ENCODE results near the gene MTTP.

MTTP gene

DNA sequence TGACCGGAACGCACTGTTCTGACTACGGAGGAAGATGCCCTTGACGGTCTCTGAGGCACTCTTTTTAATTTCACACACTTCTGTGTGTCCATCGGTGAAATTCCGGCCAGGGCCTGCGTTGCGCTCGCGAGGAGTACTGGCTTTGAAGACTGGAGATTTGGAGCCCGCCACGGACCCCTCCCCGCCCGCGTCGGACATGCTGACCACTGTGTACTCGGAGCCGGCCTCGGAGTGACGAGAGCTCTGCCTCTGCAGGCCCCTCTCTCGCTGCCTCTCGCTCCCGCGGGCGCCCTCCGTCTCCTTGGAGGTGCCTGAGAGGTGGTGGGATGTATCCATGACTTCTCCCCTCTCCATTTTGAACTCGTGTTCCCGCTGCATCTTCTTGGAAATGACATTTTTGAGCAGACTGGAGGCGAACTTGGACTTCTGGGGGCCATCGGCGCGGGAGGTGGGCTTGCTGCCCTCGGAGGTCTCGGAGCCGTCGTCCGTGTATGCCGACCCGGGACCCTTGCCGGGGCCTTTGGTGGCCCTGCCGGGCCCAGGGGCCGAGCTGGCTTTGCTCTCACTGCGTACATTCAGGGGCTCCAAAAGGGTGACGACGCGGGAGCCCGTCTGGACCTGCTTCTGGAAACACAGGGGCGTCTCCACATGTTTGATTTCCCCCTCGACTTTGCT lies 77.3 kb downstream of the MTTP start:
- TF ChIP-seq, protein P1, sequence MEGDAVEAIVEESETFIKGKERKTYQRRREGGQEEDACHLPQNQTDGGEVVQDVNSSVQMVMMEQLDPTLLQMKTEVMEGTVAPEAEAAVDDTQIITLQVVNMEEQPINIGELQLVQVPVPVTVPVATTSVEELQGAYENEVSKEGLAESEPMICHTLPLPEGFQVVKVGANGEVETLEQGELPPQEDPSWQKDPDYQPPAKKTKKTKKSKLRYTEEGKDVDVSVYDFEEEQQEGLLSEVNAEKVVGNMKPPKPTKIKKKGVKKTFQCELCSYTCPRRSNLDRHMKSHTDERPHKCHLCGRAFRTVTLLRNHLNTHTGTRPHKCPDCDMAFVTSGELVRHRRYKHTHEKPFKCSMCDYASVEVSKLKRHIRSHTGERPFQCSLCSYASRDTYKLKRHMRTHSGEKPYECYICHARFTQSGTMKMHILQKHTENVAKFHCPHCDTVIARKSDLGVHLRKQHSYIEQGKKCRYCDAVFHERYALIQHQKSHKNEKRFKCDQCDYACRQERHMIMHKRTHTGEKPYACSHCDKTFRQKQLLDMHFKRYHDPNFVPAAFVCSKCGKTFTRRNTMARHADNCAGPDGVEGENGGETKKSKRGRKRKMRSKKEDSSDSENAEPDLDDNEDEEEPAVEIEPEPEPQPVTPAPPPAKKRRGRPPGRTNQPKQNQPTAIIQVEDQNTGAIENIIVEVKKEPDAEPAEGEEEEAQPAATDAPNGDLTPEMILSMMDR (IDR thresholded peaks at IDR 0.05; ENCODE audit: insufficient read depth, low read depth, low read length, missing control alignments): no peak
- no peak for DNase-seq (ENCODE audit: low read depth)
- no peak overlapping the region for H3K4me3 ChIP-seq (ENCODE audit: low read depth, low read length)

DNA sequence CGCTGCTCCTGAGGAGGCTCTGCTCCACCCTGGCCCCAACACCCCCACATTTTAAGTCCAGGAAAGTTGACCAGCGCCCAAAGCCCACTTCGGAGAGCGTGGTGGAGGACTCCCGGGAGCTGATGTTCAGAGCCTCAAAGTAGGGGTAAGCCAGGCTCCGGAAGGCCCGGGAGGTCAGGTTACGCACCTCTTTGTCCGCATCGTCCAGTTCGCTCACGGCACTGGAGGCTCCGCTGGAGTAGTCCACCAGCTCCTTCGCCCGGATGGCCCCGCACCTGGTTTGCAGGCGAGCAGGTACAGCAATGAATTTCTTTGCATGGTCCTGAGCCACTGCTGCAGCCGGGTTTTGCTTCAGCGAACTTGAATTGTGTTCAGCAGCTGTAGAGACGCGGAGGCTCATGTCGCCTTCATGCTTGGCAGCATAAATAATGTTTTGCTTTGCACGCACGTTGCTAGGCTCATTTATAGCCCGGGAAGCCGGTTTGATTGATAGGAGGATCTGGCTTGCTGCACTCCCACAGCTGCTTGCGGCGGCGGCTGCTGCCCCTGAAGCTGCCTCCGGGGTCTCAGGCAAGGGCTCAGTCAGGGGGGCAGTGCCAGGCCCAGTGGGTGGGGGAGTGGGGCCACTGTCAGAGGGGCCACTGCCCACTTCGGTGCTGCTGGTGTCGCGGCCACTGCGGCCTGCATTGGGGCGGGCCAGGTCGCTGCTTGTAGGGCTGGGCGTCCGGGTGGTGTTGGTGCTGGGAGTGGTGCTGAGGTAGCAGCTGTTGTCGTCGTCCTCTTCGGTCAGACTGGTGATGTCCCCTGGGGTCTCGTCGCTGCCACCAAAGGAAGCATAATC lies 78.2 kb downstream of the MTTP start:
- TF ChIP-seq, protein P1 (IDR thresholded peaks at IDR 0.05; ENCODE audit: insufficient read depth, low read depth, low read length, missing control alignments): no peak
- H3K4me3 ChIP-seq (ENCODE audit: low read depth, low read length): no peak overlapping the region
- DNase-seq (ENCODE audit: low read depth): no peak

DNA sequence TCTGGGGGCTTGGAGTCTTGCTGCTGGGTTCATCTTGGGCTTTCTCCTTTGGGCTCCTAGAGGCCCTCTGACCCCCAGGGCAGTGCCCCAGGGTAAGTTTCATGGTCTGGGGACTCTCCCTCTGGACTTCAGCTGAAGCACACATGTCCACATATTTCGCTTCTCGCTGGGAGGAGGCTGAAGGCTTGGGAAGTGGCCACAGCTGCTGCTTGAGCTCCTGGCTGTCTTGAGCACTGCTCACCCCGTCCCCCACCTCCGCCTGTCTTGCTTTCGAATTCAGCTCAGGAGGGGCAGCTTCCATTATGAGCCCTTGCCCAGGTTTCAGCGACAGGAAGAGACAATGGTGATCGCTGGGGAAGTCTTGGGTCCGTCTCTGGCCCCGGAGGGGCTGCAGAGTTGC lies 79.3 kb downstream of the MTTP start:
- TF ChIP-seq, protein P1 (IDR thresholded peaks at IDR 0.05; ENCODE audit: insufficient read depth, low read depth, low read length, missing control alignments): no peak
- no peak overlapping the region for H3K4me3 ChIP-seq (ENCODE audit: low read depth, low read length)
- no peak for DNase-seq (ENCODE audit: low read depth)

DNA sequence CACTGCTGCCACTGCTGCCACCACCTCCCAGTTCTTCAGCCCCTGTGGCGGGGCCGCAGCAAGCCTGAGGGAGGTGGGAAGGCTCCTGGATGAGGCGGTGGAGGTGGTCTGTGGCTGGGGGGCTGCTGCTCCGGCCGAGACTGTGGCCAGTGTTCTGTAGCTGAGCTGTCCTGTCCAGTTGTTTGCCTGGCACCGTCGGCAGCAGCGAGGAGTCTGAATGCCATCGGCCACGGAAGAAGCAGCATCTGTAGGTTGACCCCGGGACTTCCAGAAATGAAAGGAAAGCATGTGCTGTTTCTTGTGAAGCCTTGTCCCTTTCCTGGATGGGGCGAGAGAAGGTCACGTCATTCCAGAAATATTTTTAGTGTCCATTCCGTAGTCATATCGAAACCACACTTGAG lies 79.7 kb downstream of the MTTP start:
- TF ChIP-seq, protein P1 (IDR thresholded peaks at IDR 0.05; ENCODE audit: insufficient read depth, low read depth, low read length, missing control alignments): no peak
- peak; percentile 28 for DNase-seq (ENCODE audit: low read depth)
- no peak overlapping the region for H3K4me3 ChIP-seq (ENCODE audit: low read depth, low read length)

DNA sequence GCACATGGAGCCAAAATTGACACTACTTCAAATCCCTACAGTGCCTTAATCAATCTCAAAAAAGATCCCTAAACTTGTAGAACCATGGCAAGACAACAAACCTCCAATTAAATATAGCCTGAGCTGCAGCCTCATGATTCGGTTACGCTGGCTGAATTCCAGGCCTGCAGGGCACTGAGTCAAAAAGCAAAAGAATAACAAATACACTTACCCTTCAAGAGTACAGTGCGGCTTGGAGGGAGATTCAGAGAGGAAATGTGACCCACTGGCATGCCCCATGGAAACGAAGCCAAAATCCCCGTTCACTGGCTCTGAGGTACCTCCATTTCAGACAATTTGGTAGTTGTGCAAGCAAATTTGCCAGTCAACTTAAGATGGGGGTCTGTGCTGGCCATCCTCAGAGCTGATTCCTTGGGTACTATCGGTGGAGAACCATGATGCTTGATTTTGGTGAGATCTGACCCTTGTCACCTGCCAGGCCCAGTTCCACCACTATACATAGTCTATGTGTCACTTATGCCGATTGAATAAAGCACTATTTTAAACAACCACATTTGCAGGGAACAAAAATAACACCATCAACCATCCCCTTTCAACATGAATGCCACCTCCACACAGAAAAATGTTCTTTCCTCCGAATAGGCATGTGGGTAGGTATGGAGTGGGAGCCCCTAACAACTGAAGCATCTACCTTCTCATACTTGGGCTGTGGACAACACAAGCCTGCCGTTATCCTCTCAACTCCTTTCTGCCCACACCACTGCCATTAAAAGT lies 80.9 kb downstream of the MTTP start:
- TF ChIP-seq, protein P1 (IDR thresholded peaks at IDR 0.05; ENCODE audit: insufficient read depth, low read depth, low read length, missing control alignments): no peak
- no peak for DNase-seq (ENCODE audit: low read depth)
- no peak overlapping the region for H3K4me3 ChIP-seq (ENCODE audit: low read depth, low read length)

DNA sequence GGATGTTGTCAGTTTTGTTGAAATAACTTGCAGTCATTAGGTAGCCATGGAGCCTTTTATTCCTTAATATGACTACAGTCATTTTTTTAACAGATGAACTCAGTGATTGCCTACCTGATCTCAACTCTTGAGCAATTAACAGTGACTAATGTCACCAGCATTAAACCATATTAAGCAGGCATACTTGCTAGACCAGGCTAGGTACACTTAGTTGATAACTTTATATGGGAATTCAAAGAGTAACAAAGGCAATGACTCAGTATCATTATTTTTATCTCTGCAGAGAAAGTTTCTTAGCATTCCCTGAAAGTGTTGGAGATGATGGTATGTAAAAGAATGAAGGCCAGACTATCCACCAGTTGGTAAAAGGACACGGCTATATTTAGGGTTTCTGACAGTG lies 83.2 kb downstream of the MTTP start, which contains the start of gene C4orf54:
Gene C4orf54 (minus strand): TSS at position 31 of the 400 bp plus-strand sequence. CDS start 3,180 bp downstream, outside the sequence.
- DNase-seq (ENCODE audit: low read depth): no peak
- H3K4me3 ChIP-seq (ENCODE audit: low read depth, low read length): no peak within 1 kb of the TSS
- TF ChIP-seq, protein P1 (IDR thresholded peaks at IDR 0.05; ENCODE audit: insufficient read depth, low read depth, low read length, missing control alignments): no peak

Data from GM12865 (cell line).